Motor neuron (in vitro differentiated cells): ENCODE measurements around the gene RTN4R. TPM values are rescaled to one million over a fixed set of nuclear protein-coding genes. Genes with fewer than 3 reads are reported as not detected.
"Not testable (repeated sequence)": the region's sequence is repeated elsewhere in the genome, so short reads cannot be mapped to it uniquely, and the experiment has no call there.

Experiments
- ATAC-seq, 8 experiments: fragments of 200-7000 bp; cut with Tn5 transposase; replicated peaks in 6 of 8; 2 replicates each; pipeline ENCODE4 v1.8.0; 2021; ENCODE audit warnings: mild to moderate bottlenecking in 8 of 8, moderate library complexity in 8 of 8
- H3K27ac ChIP-seq, 2 donors: fragments of 250-450 bp; sonication (Bioruptor Pico); 2 replicates each; pipeline ENCODE4 v1.9.0; 2021; ENCODE audit warnings: antibody characterized with exemption in 2 of 2, mild to moderate bottlenecking in 2 of 2, moderate library complexity in 1 of 2
- H3K4me1 ChIP-seq, 2 donors: fragments of 250-450 bp; sonication (Bioruptor Pico); replicated peaks in 1 of 2; 2 replicates each; pipeline ENCODE4 v1.6.1; 2021; ENCODE audit warnings: antibody characterized with exemption in 2 of 2, mild to moderate bottlenecking in 2 of 2, moderate library complexity in 1 of 2
- H3K4me3 ChIP-seq, 5 donors: fragments of 250-450 bp; sonication (Bioruptor Pico); 2 replicates each; pipeline ENCODE4 v1.9.0; 2021; ENCODE audit warnings: antibody characterized with exemption in 5 of 5, mild to moderate bottlenecking in 5 of 5, moderate library complexity in 4 of 5
- WGBS, 10 experiments: fragments of 450-650 bp; shearing (Covaris generic); methylation state at CpG; one replicate each; pipeline ENCODE4 v1.0.0; 2022; 5-methylcytosine and 5-hydroxymethylcytosine counted together
- in situ Hi-C, 9 experiments: fragments of 400-800 bp; cut with MboI; loops; one replicate each; pipeline ENCODE4 v1.15.0; 2021; ENCODE audit warnings: low sequenced_read_pairs in 9 of 9, low pct_unique_long_range_greater_than_20kb in 2 of 9; ENCODE audit not compliant: unreplicated experiment in 9 of 9
- total RNA-seq, 8 experiments: library from RNA; unstranded; fragments of 300-600 nt; gene quantifications; 2 replicates each; pipeline versions ENCODE4 v1.2.3 to v1.2.4, GENCODE V29; 2022

The RTN4R gene
- total RNA-seq, 8 experiments from 2014 or later = 1.0 to 17.7 (median 6.3) TPM

DNA sequence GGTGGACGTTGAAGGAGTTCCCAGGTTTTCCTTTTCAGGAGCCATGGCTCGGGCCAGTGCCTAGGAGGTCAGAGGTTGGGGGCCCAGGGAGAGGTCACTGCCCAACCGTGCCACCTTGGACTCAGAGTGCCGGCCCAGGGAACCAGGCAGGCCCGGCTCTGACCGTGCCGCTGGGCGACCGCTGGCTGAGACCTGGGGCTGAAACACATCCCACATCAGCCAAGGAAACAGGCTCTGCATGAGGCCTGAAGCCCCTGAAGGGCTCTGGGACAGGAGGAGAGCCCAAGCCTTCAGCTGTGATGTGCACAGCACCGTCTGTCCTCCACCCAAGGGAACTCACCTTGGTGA lies 21.9 kb upstream of the RTN4R start:
- in situ Hi-C loops = loop anchor here in 3 of 9 experiments (10.0 to 25.0 kb wide), 2 partner anchors 128 to 135 kb away; partner anchors contain the start of gene CCDC188 (in 3 of the 3)
- H3K4me3 ChIP-seq = no peak overlapping the region
- no peak overlapping the region for H3K27ac ChIP-seq
- H3K4me1 ChIP-seq = peaks cover 16 to 22% of the 10 kb centered on the region in 2 donors
- ATAC-seq = no peak
- WGBS, 10 experiments = 0 to 92% methylated on average over 1 to 5 of the region's 10 CpGs; no CpG with 5 or more reads in 8 of the 10 experiments

- ATAC-seq, H3K4me3 ChIP-seq, H3K27ac ChIP-seq: not testable (repeated sequence)
- WGBS, 10 experiments = 75 to 93% (median 90%) methylated on average over 2 to 6 of the region's 23 CpGs; no CpG with 5 or more reads in 6 of the 10 experiments
- H3K4me1 ChIP-seq = peaks cover 16 to 22% of the 10 kb centered on the region in 2 donors
- in situ Hi-C loops = loop anchor here in 5 of 9 experiments (10.0 to 25.0 kb wide), 2 partner anchors 127 to 135 kb away; partner anchors contain the start of gene CCDC188 (in 5 of the 5)
Measured at GRCh38 chr22:20289182-20290044, 21.3 kb upstream of the RTN4R start.

- in situ Hi-C loops = loop anchor here in 3 of 9 experiments (10.0 to 25.0 kb wide), 2 partner anchors 125 to 132 kb away; partner anchors contain the start of gene CCDC188 (in 3 of the 3)
- no CpG with 5 or more reads among the region's 20 CpGs for WGBS, 10 experiments
- H3K27ac ChIP-seq, ATAC-seq, H3K4me3 ChIP-seq: not testable (repeated sequence)
- H3K4me1 ChIP-seq = peaks cover 19 to 22% of the 10 kb centered on the region in 2 donors
Measured at GRCh38 chr22:20286784-20287423, 18.8 kb upstream of the RTN4R start.

- H3K27ac ChIP-seq = not testable (repeated sequence)
Measured at GRCh38 chr22:20286312-20286660, 18.2 kb upstream of the RTN4R start.

GRCh38 chr22:20285473-20286311 lies 17.6 kb upstream of the RTN4R start:
- H3K4me3 ChIP-seq, H3K27ac ChIP-seq: not testable (repeated sequence)
- peaks cover 19 to 20% of the 10 kb centered on the region in 2 donors for H3K4me1 ChIP-seq
- peak; percentile 80 to 96 (median 83) for ATAC-seq
- 17 to 20% methylated on average over 1 of the region's 12 CpGs; no CpG with 5 or more reads in 8 of the 10 experiments for WGBS, 10 experiments
- in situ Hi-C loops = loop anchor here in 3 of 9 experiments (10.0 to 25.0 kb wide), 2 partner anchors 123 to 131 kb away; partner anchors contain the start of gene CCDC188 (in 3 of the 3)

More at GRCh38 chr22:20286312-20286660, 18.2 kb upstream of the RTN4R start:
- ATAC-seq = peak; percentile 21 to 82 (median 66)
- peaks cover 19 to 20% of the 10 kb centered on the region in 2 donors for H3K4me1 ChIP-seq
- not testable (repeated sequence) for H3K4me3 ChIP-seq
- in situ Hi-C loops = loop anchor here in 3 of 9 experiments (10.0 to 25.0 kb wide), 2 partner anchors 124 to 131 kb away; partner anchors contain the start of gene CCDC188 (in 3 of the 3)
- no CpG with 5 or more reads among the region's 8 CpGs for WGBS, 10 experiments

DNA sequence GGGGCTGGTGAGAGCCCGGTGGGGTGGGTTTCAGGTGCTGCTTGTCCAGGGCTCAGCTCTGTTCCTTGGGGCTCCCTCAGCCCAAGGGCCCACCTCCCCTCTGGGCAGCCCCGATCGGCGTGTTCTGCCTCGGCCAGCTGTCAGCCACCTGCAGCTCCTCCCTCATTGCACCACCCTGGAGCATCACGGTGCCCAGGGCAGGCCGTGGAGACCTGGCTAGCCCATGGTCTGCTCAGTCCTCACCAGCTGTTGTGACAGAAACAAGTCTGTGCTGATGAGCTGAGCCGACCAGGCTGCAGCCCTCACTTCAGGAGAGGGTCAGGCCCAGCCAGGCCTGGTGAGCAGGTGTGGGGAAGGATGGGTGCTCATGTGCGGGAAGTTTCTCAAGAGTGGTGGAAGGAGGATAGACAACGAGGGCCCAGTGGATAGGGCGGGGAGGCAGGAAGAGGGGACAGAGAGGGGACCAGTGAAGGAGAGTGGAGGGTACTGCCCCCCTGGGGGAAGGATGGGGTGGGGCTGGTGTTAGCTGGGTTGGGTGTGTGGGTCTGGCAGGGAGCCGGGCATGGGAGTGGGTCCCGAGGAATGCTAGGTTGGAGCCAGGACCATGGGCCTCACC lies 16.5 kb upstream of the RTN4R start:
- Histone ChIP-seq H3K27ac (no peak overlapping the region), H3K4me3 (no peak overlapping the region), H3K4me1 (peaks cover 13 to 14% of the 10 kb centered on the region in 2 donors)
- in situ Hi-C loops = loop anchor here in 3 of 9 experiments (10.0 to 25.0 kb wide), 2 partner anchors 122 to 130 kb away; partner anchors contain the start of gene CCDC188 (in 3 of the 3)
- ATAC-seq = no peak
- WGBS, 10 experiments = 55 to 72% (median 62%) methylated on average over 2 to 5 of the region's 13 CpGs; no CpG with 5 or more reads in 7 of the 10 experiments

DNA sequence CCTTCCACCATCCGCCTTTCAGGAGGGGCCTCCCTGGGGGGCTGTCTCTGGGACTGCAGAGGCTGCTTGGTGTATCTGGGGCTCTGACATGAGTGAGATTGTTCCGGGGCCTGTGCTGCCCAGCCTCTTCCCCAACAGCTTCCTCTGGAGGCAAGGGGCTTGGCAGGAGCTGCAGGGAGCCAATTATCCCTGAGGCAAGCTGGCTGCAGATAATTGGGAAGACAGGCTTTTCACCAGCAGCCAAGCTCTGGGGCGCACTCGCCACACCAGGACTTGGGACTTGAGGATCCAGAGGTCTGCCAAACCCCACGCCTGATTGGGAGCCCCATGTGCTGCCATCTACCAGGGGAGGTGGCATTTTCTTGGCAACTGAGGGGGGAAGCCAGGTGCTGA lies 15.6 kb upstream of the RTN4R start:
- peaks cover 6 to 11% of the 10 kb centered on the region in 2 donors for H3K4me1 ChIP-seq
- WGBS, 10 experiments = 0 to 64% (median 40%) methylated on average over 1 to 4 of the region's 5 CpGs; no CpG with 5 or more reads in 7 of the 10 experiments
- in situ Hi-C loops = loop anchor here in 3 of 9 experiments (10.0 to 25.0 kb wide), 2 partner anchors 121 to 129 kb away; partner anchors contain the start of gene CCDC188 (in 3 of the 3)
- peak overlapping the region in 1 of 2 donors; percentile 51 for H3K27ac ChIP-seq
- H3K4me3 ChIP-seq = no peak overlapping the region
- ATAC-seq = no peak

DNA sequence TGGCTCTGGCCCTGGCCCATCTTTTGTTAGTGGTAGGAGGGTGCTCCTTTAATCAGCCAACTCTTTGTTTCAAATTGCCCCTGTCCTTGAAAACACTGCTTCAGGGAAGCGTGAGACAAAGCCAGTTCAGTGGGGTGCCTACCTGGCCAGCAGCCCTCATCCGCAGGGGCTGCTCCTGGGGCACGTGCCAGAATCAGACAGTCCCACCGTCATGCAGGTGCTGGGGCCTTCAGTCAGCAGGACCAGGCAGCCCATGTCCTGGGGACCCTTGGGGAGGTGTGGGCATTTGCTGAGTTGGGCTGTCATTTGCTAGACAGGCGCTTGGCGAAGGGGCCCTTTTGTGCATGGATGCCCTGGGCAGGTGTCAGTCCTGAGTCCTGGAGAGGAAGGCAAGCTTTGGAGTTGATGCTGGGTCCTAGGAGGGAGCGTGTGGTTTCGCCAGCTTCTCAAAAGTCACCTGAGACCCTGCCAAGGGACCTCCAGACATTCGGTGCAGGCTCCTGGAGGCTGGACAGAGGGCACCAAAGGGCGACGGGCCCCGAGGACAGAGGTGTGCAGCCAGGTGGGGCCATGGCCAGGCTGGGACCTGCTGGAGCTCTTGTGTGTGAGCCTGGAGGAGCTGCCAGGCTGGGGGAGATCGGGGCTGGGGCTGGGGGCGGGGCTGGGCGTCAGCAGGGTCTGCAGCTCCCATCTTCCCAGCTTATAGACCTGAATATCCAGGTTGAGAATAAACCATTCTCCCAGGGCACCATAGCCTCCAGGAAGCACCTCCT lies 15.0 kb upstream of the RTN4R start:
- in situ Hi-C loops = loop anchor here in 3 of 9 experiments (10.0 to 25.0 kb wide), 2 partner anchors 121 to 128 kb away; partner anchors contain the start of gene CCDC188 (in 3 of the 3)

GRCh38 chr22:20281891-20282290 lies 13.8 kb upstream of the RTN4R start:
- in situ Hi-C loops = loop anchor here in 3 of 9 experiments (10.0 to 25.0 kb wide), 2 partner anchors 120 to 127 kb away; partner anchors contain the start of gene CCDC188 (in 3 of the 3)
- 46 to 81% (median 50%) methylated on average over 2 to 6 of the region's 12 CpGs; no CpG with 5 or more reads in 7 of the 10 experiments for WGBS, 10 experiments
- Histone ChIP-seq H3K27ac (no peak overlapping the region), H3K4me3 (no peak overlapping the region), H3K4me1 (peaks cover 6 to 11% of the 10 kb centered on the region in 2 donors)
- no peak for ATAC-seq

More for the DNA sequence above, 15.0 kb upstream of the RTN4R start:
- Histone ChIP-seq H3K4me3 (no peak overlapping the region), H3K4me1 (peaks cover 6 to 11% of the 10 kb centered on the region in 2 donors), H3K27ac (no peak overlapping the region)
- no peak for ATAC-seq
- WGBS, 10 experiments = 58 to 100% (median 87%) methylated on average over 1 to 5 of the region's 15 CpGs; no CpG with 5 or more reads in 5 of the 10 experiments

- H3K4me3 ChIP-seq, H3K27ac ChIP-seq, H3K4me1 ChIP-seq, ATAC-seq: not testable (repeated sequence)
- in situ Hi-C loops = loop anchor here in 3 of 9 experiments (10.0 to 25.0 kb wide), 2 partner anchors 119 to 127 kb away; partner anchors contain the start of gene CCDC188 (in 3 of the 3)
- WGBS, 10 experiments = no CpG with 5 or more reads among the region's 9 CpGs
Measured at GRCh38 chr22:20281473-20281872, 13.4 kb upstream of the RTN4R start.

DNA sequence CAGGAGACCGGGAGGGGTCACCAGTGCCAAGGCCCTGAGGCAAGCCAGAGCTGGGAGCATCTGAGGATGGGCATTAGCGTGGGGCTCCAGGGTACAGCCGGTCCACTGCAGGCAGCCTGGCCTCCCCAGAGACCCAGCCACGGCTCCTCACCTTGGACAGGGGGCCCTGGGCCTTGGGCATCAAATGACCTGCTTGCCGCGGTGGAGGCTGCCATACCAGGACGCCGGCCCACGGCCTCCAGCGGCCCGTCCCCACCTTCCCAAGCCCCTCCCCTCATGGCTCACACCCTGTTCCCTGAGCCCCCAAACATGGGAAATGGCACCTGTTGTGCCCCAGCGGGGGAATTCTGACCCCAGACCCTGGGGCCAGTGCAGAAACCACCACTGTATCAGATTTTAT lies 12.7 kb upstream of the RTN4R start:
- in situ Hi-C loops = loop anchor here in 3 of 9 experiments (10.0 to 25.0 kb wide), 2 partner anchors 119 to 126 kb away; partner anchors contain the start of gene CCDC188 (in 3 of the 3)
- no peak for ATAC-seq
- no CpG with 5 or more reads among the region's 12 CpGs for WGBS, 10 experiments
- H3K4me3 ChIP-seq = no peak overlapping the region
- no peak overlapping the region for H3K27ac ChIP-seq
- H3K4me1 ChIP-seq = peaks cover 0 to 4% of the 10 kb centered on the region in 2 donors
